Activated CD8-positive, alpha-beta T cell treated with anti-CD3 and anti-CD28 coated beads for 36 hours (primary cell): Measurements from ENCODE around the gene P3H3. TPM values are rescaled to one million over a fixed set of nuclear protein-coding genes. Genes with fewer than 3 reads are reported as not detected.
"Not testable (repeated sequence)": the region's sequence is repeated elsewhere in the genome, so short reads cannot be mapped to it uniquely, and the experiment has no call there.

ENCODE experiments used
- ATAC-seq: fragments of 200-7000 bp; cut with Tn5 transposase; one replicate; pipeline ENCODE4 v1.10.0; 2021; ENCODE audit warnings: mild to moderate bottlenecking, moderate library complexity
- CTCF ChIA-PET: fragments of 350-600 bp; sonication (Branson Sonifier 250); formaldehyde crosslinking; loops from one replicate; lab custom pipeline; 2021; ENCODE audit warnings: antibody characterized with exemption; lab: Charles Lee
- POLR2A ChIA-PET: fragments of 350-600 bp; sonication (Branson Sonifier 250); formaldehyde crosslinking; loops from one replicate; lab custom pipeline; 2021; ENCODE audit warnings: antibody characterized with exemption; lab: Charles Lee
- DNase-seq: peaks from one replicate; pipeline ENCODE4 v3.0.0-alpha.2; 2020
- H3K27ac Mint-ChIP-seq: one replicate; pipeline ENCODE4 v1.8.0; 2021; ENCODE audit warnings: mild to moderate bottlenecking, mixed read lengths
- H3K27me3 Mint-ChIP-seq: one replicate; pipeline ENCODE4 v1.8.0; 2021; ENCODE audit warnings: mixed read lengths
- H3K36me3 Mint-ChIP-seq: one replicate; pipeline ENCODE4 v1.8.0; 2021; ENCODE audit warnings: low read depth, mixed read lengths
- H3K4me1 Mint-ChIP-seq: one replicate; pipeline ENCODE4 v1.8.0; 2021; ENCODE audit warnings: low read depth, mixed read lengths
- H3K4me3 Mint-ChIP-seq: one replicate; pipeline ENCODE4 v1.8.0; 2021; ENCODE audit warnings: mild to moderate bottlenecking, moderate library complexity, mixed read lengths
- H3K9me3 Mint-ChIP-seq: one replicate; pipeline ENCODE4 v1.8.0; 2021; ENCODE audit warnings: mixed read lengths
- intact Hi-C: fragments of 100-400 bp; cut with micrococcal nuclease; formaldehyde crosslinking; loops from one replicate; pipeline ENCODE4 v1.10.0; 2022
- total RNA-seq, 2 experiments: library from RNA; stranded (reverse); gene quantifications; one replicate each; pipeline ENCODE4 v1.2.3, GENCODE V29; 2021
- TF ChIP-seq, protein P1 (sequence below): fragments of 200-600 bp; IDR thresholded peaks from one replicate; pipeline ENCODE4 v1.8.0; 2022; ENCODE audit warnings: antibody characterized with exemption, mild to moderate bottlenecking

Gene P3H3
- total RNA-seq, 2 experiments from 2014 or later = 2.1 to 2.3 TPM

DNA sequence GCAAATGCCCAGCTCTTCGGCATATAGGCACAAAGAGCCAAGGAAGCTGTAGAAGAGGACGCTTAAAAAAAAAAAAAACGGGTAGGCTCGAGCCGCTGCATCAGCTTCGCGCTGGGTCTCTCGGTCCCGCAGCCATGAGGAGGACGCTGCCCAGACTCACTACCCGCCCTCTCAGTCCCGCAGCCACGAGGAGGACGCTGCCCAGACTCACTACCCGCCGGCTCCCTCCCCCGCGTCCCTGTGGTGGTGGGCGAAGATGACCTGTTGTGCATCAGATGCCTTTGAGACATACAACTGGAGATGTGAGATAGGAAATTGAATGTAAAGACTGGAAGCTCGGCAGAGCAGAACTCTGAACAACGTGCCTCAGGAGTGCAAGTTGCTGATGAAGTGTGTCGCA is 56.3 kb downstream of the P3H3 start:
- no peak for DNase-seq
- no peak for ATAC-seq
- intact Hi-C loops = no loop called here
- Mint-ChIP-seq H3K4me1 (no peaks in the 10 kb centered on the region), H3K27me3 (no peaks in the 10 kb centered on the region), H3K9me3 (no peaks in the 10 kb centered on the region), H3K27ac (no peak overlapping the region), H3K36me3 (peaks cover 6% of the 10 kb centered on the region), H3K4me3 (no peak overlapping the region)
- ChIA-PET POLR2A (interaction anchor here (1.1 to 6.6 kb wide), 2 partner anchors 8 to 14 kb away, joined by 8 to 79 read pairs; partner anchors contain the start of genes SPSB2 and TPI1), CTCF (interaction anchor here (5.7 kb wide), 1 partner anchor 12 kb away, joined by 30 read pairs; the partner anchor contains the start of gene SPSB2)
- TF ChIP-seq, protein P1, sequence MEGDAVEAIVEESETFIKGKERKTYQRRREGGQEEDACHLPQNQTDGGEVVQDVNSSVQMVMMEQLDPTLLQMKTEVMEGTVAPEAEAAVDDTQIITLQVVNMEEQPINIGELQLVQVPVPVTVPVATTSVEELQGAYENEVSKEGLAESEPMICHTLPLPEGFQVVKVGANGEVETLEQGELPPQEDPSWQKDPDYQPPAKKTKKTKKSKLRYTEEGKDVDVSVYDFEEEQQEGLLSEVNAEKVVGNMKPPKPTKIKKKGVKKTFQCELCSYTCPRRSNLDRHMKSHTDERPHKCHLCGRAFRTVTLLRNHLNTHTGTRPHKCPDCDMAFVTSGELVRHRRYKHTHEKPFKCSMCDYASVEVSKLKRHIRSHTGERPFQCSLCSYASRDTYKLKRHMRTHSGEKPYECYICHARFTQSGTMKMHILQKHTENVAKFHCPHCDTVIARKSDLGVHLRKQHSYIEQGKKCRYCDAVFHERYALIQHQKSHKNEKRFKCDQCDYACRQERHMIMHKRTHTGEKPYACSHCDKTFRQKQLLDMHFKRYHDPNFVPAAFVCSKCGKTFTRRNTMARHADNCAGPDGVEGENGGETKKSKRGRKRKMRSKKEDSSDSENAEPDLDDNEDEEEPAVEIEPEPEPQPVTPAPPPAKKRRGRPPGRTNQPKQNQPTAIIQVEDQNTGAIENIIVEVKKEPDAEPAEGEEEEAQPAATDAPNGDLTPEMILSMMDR = no peak

DNA sequence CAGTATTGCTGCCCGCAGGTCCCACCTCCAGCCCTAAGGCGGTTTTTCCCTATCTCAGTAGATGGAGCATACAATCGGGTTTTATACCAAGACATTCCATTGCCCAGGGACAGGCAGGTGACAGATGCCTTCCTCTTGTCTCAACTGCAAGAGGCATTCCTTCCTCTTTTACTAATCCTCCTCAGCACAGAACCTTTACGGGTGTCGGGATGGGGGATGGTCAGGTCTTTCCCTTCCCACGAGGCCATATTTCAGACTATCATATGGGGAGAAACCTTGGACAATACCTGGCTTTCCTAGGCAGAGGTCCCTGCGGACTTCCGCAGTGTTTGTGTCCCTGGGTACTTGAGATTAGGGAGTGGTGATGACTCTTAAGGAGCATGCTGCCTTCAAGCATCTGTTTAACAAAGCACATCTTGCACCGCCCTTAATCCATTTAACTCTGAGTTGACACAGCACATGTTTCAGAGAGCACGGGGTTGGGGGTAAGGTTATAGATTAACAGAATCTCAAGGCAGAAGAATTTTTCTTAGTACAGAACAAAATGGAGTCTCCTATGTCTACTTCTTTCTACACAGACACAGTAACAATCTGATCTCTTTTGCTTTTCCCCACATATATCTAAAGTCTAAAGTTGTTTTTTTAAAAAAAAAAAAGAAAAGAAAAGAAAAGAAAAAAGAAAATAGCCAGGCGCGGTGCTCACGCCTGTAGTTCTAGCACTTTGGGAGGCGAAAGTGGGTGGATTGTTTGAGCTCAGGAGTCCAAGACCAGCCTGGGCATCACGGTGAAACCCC is 58.2 kb downstream of the P3H3 start:
- CTCF ChIA-PET = interaction anchor here (1.1 to 5.7 kb wide), 2 partner anchors 13 to 17 kb away, joined by 5 to 30 read pairs; partner anchors contain the start of gene SPSB2
- POLR2A ChIA-PET = interaction anchor here (6.6 kb wide), 1 partner anchor 16 kb away, joined by 79 read pairs; the partner anchor contains the start of genes SPSB2 and TPI1
- H3K36me3 Mint-ChIP-seq, H3K4me1 Mint-ChIP-seq, H3K27ac Mint-ChIP-seq, H3K4me3 Mint-ChIP-seq, intact Hi-C loops, DNase-seq, H3K9me3 Mint-ChIP-seq, H3K27me3 Mint-ChIP-seq, ATAC-seq: not testable (repeated sequence)

DNA sequence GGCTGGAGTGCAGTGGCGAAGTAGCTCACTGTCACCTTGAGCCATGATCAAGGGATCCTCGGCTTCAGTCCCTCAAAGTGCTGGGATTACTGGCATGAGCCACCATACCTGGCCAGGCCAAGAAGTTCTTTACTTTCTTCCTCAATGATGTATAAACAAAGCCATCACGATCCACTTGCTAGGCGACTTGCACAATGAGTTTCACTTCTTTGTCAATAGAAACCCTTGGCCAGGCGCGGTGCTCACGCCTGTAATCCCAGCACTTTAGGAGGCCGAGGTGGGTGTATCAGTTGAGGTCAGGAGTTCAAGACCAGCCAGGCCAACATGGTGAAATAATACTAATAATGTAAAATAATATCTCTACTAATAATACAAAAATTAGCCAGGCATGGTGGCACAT is 59.3 kb downstream of the P3H3 start:
- no peaks in the 10 kb centered on the region for H3K9me3 Mint-ChIP-seq
- TF ChIP-seq, protein P1 = no peak
- H3K36me3 Mint-ChIP-seq = peaks cover 6% of the 10 kb centered on the region
- intact Hi-C loops = no loop called here
- DNase-seq (no peak), ATAC-seq (no peak)
- CTCF ChIA-PET = no interaction called here
- POLR2A ChIA-PET = interaction anchor here (1.1 kb wide), 1 partner anchor 15 kb away, joined by 4 read pairs; the partner anchor contains the start of gene SPSB2
- H3K27me3 Mint-ChIP-seq = no peaks in the 10 kb centered on the region
- peaks cover 16% of the 10 kb centered on the region for H3K4me1 Mint-ChIP-seq
- no peak overlapping the region for H3K27ac Mint-ChIP-seq
- H3K4me3 Mint-ChIP-seq = no peak overlapping the region

DNA sequence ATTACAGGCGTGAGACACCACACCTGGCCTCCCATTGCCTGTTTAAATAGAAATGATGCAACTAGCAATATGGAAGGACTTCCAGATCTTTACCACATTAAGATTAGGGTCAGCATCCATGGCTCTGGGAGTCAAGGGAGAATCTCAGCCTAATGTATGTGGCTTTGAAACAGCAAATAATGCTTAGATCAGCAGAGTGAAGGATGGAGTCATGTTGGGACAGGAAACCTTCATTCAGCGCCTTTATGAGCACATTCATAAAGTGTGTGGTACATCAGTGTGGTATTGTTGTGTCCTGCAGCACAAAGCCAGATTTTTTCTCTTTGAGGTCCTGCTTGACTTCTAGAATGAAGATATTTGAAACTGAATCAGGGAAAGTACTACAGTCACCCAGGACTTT is 60.2 kb downstream of the P3H3 start:
- Mint-ChIP-seq H3K27ac (no peak overlapping the region), H3K9me3 (no peaks in the 10 kb centered on the region), H3K27me3 (no peaks in the 10 kb centered on the region), H3K36me3 (peaks cover 8% of the 10 kb centered on the region), H3K4me3 (no peak overlapping the region), H3K4me1 (peaks cover 16% of the 10 kb centered on the region)
- ATAC-seq (no peak), DNase-seq (no peak)
- ChIA-PET POLR2A (interaction anchor here (1.1 kb wide), 1 partner anchor 16 kb away, joined by 4 read pairs; the partner anchor contains the start of gene SPSB2), CTCF (no interaction called here)
- intact Hi-C loops = no loop called here
- TF ChIP-seq, protein P1 = no peak

DNA sequence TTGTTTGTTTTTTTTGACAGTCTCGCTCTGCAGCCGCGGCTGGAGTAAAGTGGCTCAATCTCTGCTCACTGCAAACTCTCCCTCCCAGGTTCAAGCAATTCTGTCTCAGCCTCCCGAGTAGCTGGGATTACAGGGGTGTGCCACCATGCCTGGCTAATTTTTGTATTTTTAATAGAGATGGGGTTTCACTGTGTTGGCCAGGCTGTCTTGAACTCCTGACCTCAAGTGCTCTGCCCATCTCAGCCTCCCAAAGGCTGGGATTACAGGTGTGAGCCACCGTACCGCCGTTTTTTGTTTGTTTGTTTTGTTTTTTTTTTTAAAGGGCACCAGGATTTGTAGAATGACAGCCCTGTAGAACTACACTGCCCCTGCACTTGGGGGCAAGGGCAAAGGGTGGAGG is 60.6 kb downstream of the P3H3 start:
- H3K36me3 Mint-ChIP-seq, CTCF ChIA-PET, H3K27me3 Mint-ChIP-seq, DNase-seq, intact Hi-C loops, ATAC-seq, H3K27ac Mint-ChIP-seq, H3K9me3 Mint-ChIP-seq, H3K4me3 Mint-ChIP-seq: not testable (repeated sequence)
- POLR2A ChIA-PET = interaction anchor here (1.4 kb wide), 1 partner anchor 17 kb away, joined by 5 read pairs; no protein-coding TSS in a partner anchor
- peaks cover 16% of the 10 kb centered on the region for H3K4me1 Mint-ChIP-seq

Other genes with a start within 250 kb of the P3H3 start
- gene CHD4, start 221.0 kb upstream of the P3H3 start, total RNA-seq = 100 to 1,000 TPM; 273 to 277 TPM
- 1 to 10 TPM; 6.6 to 8.1 TPM for gene LPAR5, start 192.4 kb upstream of the P3H3 start, total RNA-seq
- 1 to 10 TPM; 1.3 to 2.0 TPM for gene ACRBP, start 181.0 kb upstream of the P3H3 start, total RNA-seq
- 10 to 100 TPM; 16.6 to 16.7 TPM for gene ING4, start 165.3 kb upstream of the P3H3 start, total RNA-seq
- 10 to 100 TPM; 55.2 to 56.7 TPM for gene ZNF384, start 139.0 kb upstream of the P3H3 start, total RNA-seq
- not detected for gene PIANP, start 127.6 kb upstream of the P3H3 start, total RNA-seq
- gene COPS7A, start 104.4 kb upstream of the P3H3 start, total RNA-seq = 10 to 100 TPM; 35.9 to 38.8 TPM
- gene MLF2, start 75.3 kb upstream of the P3H3 start, total RNA-seq = 100 to 1,000 TPM; 149 to 151 TPM
- gene PTMS, start 62.0 kb upstream of the P3H3 start, total RNA-seq = 10 to 100 TPM; 78.6 TPM
- 100 to 1,000 TPM; 264 to 268 TPM for gene LAG3, start 55.9 kb upstream of the P3H3 start, total RNA-seq
- 10 to 100 TPM; 11.1 to 14.1 TPM for gene CD4, start 38.9 kb upstream of the P3H3 start, total RNA-seq
- 1 to 10 TPM; 2.0 to 2.1 TPM for gene GPR162, start 6.6 kb upstream of the P3H3 start, total RNA-seq
- 1 to 10 TPM in 1 of 2 experiments, under 1 TPM in 1; 0.50 to 1.1 TPM for gene GNB3, start 12.5 kb downstream of the P3H3 start, total RNA-seq
- gene CDCA3, start 22.9 kb downstream of the P3H3 start, total RNA-seq = 10 to 100 TPM; 74.6 to 83.8 TPM
- 100 to 1,000 TPM; 109 to 112 TPM for gene USP5, start 23.7 kb downstream of the P3H3 start, total RNA-seq
- 1,000 to 10,000 TPM; 1,714 to 1,776 TPM for gene TPI1, start 39.1 kb downstream of the P3H3 start, total RNA-seq
- gene SPSB2, start 44.9 kb downstream of the P3H3 start, total RNA-seq = 1 to 10 TPM; 2.2 to 2.6 TPM
- 1 to 10 TPM; 4.6 to 5.3 TPM for gene LRRC23, start 76.4 kb downstream of the P3H3 start, total RNA-seq
- gene ENO2, start 86.2 kb downstream of the P3H3 start, total RNA-seq = 100 to 1,000 TPM; 315 to 330 TPM
- 10 to 100 TPM; 26.4 to 28.5 TPM for gene ATN1, start 99.6 kb downstream of the P3H3 start, total RNA-seq
- gene RNU7-1, start 115.4 kb downstream of the P3H3 start, total RNA-seq = not detected
- 100 to 1,000 TPM; 226 to 244 TPM for gene C12orf57, start 115.6 kb downstream of the P3H3 start, total RNA-seq
- 100 to 1,000 TPM; 485 to 489 TPM for gene PTPN6, start 122.9 kb downstream of the P3H3 start, total RNA-seq
- 100 to 1,000 TPM; 419 to 428 TPM for gene PHB2, start 142.3 kb downstream of the P3H3 start, total RNA-seq
- 10 to 100 TPM; 88.6 to 97.8 TPM for gene EMG1, start 142.5 kb downstream of the P3H3 start, total RNA-seq
- gene LPCAT3, start 190.1 kb downstream of the P3H3 start, total RNA-seq = 10 to 100 TPM; 17.3 to 18.1 TPM
- gene C1S, start 232.3 kb downstream of the P3H3 start, total RNA-seq = 1 to 10 TPM; 1.7 TPM